ENCODE results near the gene TMC1.
A peak's percentile ranks its signal among the peaks of the same experiment; 100 is the strongest.
"Not testable (repeated sequence)": the region's sequence is repeated elsewhere in the genome, so short reads cannot be mapped to it uniquely, and the experiment has no call there.

Gene TMC1

GRCh38 chr9:72521416-72521815 lies at the start of gene TMC1:
Gene TMC1, plus strand, starts transcription at chr9:72521608. Its CDS starts 127,041 bp downstream, at chr9:72648649.
- DNase-seq (ENCODE audit: low read depth); in situ Hi-C loops (cut with HindIII; ENCODE audit: low sequenced_read_pairs); H3K4me3 ChIP-seq (ENCODE audit: low read depth, low read length): not testable (repeated sequence)

DNA sequence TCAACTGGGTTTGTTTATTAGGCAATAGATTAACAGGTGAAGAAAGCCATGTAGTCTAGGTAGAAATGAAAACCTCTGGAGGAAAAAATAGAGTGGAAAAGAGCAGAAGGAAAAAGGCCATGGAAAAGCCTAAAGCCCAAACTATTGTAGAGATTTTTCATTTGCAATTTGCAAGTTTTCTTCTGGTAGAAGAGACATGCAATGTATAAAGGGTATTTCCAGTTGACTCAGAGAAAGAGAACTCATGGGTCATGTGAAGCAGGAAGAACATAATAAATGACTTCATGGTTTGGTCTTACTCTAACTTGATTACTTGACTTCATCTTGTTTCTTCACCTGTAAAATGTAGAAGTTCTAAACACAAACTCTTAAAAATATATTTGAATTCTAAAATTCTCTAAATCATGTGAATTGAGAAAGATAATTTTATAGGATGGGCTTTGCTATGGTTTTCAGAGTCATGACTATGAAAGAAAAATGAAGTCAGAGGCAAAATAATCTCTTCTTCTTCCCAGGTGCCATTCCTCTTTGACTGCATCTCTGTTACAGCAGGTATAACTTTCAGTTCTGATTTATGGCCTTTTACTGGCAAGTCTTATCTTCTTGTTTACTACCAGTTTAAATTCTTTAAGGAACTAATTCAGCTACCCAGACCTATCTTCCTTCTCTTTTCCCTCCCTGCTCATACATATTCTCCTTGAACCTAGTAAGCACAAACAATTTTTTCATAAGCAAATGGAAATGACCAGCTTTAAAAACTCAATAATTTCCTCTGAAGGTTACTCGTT lies 47.7 kb upstream of the TMC1 start:
- TF ChIP-seq, protein P1, sequence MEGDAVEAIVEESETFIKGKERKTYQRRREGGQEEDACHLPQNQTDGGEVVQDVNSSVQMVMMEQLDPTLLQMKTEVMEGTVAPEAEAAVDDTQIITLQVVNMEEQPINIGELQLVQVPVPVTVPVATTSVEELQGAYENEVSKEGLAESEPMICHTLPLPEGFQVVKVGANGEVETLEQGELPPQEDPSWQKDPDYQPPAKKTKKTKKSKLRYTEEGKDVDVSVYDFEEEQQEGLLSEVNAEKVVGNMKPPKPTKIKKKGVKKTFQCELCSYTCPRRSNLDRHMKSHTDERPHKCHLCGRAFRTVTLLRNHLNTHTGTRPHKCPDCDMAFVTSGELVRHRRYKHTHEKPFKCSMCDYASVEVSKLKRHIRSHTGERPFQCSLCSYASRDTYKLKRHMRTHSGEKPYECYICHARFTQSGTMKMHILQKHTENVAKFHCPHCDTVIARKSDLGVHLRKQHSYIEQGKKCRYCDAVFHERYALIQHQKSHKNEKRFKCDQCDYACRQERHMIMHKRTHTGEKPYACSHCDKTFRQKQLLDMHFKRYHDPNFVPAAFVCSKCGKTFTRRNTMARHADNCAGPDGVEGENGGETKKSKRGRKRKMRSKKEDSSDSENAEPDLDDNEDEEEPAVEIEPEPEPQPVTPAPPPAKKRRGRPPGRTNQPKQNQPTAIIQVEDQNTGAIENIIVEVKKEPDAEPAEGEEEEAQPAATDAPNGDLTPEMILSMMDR (IDR thresholded peaks at IDR 0.05; ENCODE audit: low read depth, low read length, missing control alignments): no peak
- H3K4me3 ChIP-seq (ENCODE audit: low read depth, low read length): no peak overlapping the region
- in situ Hi-C loops (cut with HindIII; ENCODE audit: low sequenced_read_pairs): no loop called here
- DNase-seq (ENCODE audit: low read depth): no peak

DNA sequence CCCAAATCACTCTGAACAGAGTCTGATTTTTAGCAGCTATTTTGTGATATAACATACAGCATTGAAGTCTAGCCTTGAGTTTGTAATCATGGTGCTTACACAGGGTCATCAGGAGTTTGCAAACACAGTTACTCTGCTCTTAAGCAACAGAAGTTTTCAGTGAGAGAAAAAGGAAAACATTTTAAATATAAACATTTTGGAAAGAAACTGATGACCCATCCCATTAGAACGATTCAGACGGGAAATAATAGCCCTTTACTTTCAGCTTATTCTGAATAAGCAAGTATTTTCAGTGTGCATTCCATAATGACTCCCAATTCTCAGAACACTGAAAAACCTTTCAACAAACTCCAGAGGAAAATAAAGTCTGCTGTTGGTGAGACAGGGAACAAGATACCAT lies 46.7 kb upstream of the TMC1 start:
- H3K4me3 ChIP-seq (ENCODE audit: low read depth, low read length): no peak overlapping the region
- TF ChIP-seq, protein P1 (IDR thresholded peaks at IDR 0.05; ENCODE audit: low read depth, low read length, missing control alignments): no peak
- in situ Hi-C loops (cut with HindIII; ENCODE audit: low sequenced_read_pairs): no loop called here
- no peak for DNase-seq (ENCODE audit: low read depth)

DNA sequence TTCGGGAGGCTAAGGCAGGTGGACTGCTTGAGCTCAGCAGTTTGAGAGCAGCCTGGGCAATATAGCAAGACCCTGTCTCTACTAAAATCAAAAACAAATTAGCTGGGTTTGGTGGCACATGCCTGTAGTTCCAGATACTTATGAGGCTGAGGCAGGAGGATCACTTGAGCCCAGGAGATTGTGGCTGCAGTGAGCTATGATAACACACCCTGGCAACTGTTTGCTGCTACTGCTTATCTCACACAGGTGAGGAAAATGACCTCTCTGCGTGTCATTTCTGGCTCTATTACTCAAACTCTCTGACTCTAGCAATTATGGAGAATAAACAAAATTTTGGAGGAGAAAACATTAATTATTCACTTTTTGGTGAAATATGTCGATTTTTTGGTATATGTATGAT lies 45.3 kb upstream of the TMC1 start:
- no peak for DNase-seq (ENCODE audit: low read depth)
- TF ChIP-seq, protein P1 (IDR thresholded peaks at IDR 0.05; ENCODE audit: low read depth, low read length, missing control alignments): no peak
- in situ Hi-C loops (cut with HindIII; ENCODE audit: low sequenced_read_pairs): no loop called here
- no peak overlapping the region for H3K4me3 ChIP-seq (ENCODE audit: low read depth, low read length)

- no peak overlapping the region for H3K4me3 ChIP-seq (ENCODE audit: low read depth, low read length)
- TF ChIP-seq, protein P1 (IDR thresholded peaks at IDR 0.05; ENCODE audit: low read depth, low read length, missing control alignments): no peak
- DNase-seq (ENCODE audit: low read depth): peak; percentile 51
- in situ Hi-C loops (cut with HindIII; ENCODE audit: low sequenced_read_pairs): no loop called here
These were observed 44.6 kb upstream of the TMC1 start for GRCh38 chr9:72476617-72477437.

- no peak for DNase-seq (ENCODE audit: low read depth)
- in situ Hi-C loops (cut with HindIII; ENCODE audit: low sequenced_read_pairs): no loop called here
These were observed 43.4 kb upstream of the TMC1 start for GRCh38 chr9:72477930-72478518.

More at GRCh38 chr9:72477930-72478518, 43.4 kb upstream of the TMC1 start:
- no peak overlapping the region for H3K4me3 ChIP-seq (ENCODE audit: low read depth, low read length)
- TF ChIP-seq, protein P1 (IDR thresholded peaks at IDR 0.05; ENCODE audit: low read depth, low read length, missing control alignments): no peak
